T47D (cell line): ENCODE measurements around the gene ITPK1.

Experiments
- DNase-seq, 2 experiments: peaks; one replicate each; pipeline versions ENCODE4 v3.0.0 to v3.0.0-alpha.2; 2011 to 2012; ENCODE audit warnings: low read depth in 1 of 2, low spot score in 1 of 2
- JUND ChIP-seq: IDR thresholded peaks from 2 replicates; pipeline ENCODE4 v1.6.1; 2012; ENCODE audit warnings: low read depth
- in situ Hi-C: cut with HindIII; loops from 2 replicates; pipeline ENCODE4 v1.10.0; 2016; ENCODE audit warnings: low sequenced_read_pairs, low pct_unique_long_range_greater_than_20kb

ITPK1 gene

GRCh38 chr14:93082576-93083001 lies 33.1 kb downstream of the ITPK1 start:
- in situ Hi-C loops = no loop called here
- no peak for TF ChIP-seq JUND
- DNase-seq = no peak

- DNase-seq = no peak
- in situ Hi-C loops = no loop called here
- no peak for TF ChIP-seq JUND
Observed at GRCh38 chr14:93081876-93082570, 33.7 kb downstream of the ITPK1 start.

- in situ Hi-C loops = no loop called here
- DNase-seq = peak in 1 of 2 experiments; percentile 68
- TF ChIP-seq JUND = no peak
Observed at GRCh38 chr14:93079865-93080403, 35.8 kb downstream of the ITPK1 start.

- DNase-seq = no peak
- in situ Hi-C loops = no loop called here
- no peak for TF ChIP-seq JUND
Observed at GRCh38 chr14:93079321-93079720, 36.4 kb downstream of the ITPK1 start.

- TF ChIP-seq JUND = no peak
- in situ Hi-C loops = no loop called here
- no peak for DNase-seq
Observed at GRCh38 chr14:93078870-93079269, 36.9 kb downstream of the ITPK1 start.

GRCh38 chr14:93076755-93077154 lies 39.0 kb downstream of the ITPK1 start:
- TF ChIP-seq JUND = no peak
- DNase-seq = no peak
- in situ Hi-C loops = no loop called here

GRCh38 chr14:93075891-93076290 lies 39.8 kb downstream of the ITPK1 start:
- TF ChIP-seq JUND = no peak
- in situ Hi-C loops = no loop called here
- DNase-seq = no peak

- in situ Hi-C loops = no loop called here
- DNase-seq = no peak
- no peak for TF ChIP-seq JUND
Observed at GRCh38 chr14:93073910-93074769, 41.6 kb downstream of the ITPK1 start.

GRCh38 chr14:93073358-93073707 lies 42.4 kb downstream of the ITPK1 start:
- TF ChIP-seq JUND = no peak
- in situ Hi-C loops = no loop called here
- no peak for DNase-seq

- in situ Hi-C loops = no loop called here
- DNase-seq = no peak
- no peak for TF ChIP-seq JUND
Observed at GRCh38 chr14:93072659-93073357, 42.9 kb downstream of the ITPK1 start.

- DNase-seq = no peak
- in situ Hi-C loops = no loop called here
- TF ChIP-seq JUND = no peak
Observed at GRCh38 chr14:93068711-93069110, 47.0 kb downstream of the ITPK1 start.

- no peak for DNase-seq
- no peak for TF ChIP-seq JUND
- in situ Hi-C loops = no loop called here
Observed at GRCh38 chr14:93067088-93067487, 48.6 kb downstream of the ITPK1 start.
